Osteoblast (primary cell): ENCODE measurements around the gene C12orf57. TPM values are rescaled to one million over a fixed set of nuclear protein-coding genes. Genes with fewer than 3 reads are reported as not detected.

Experiments
- DNase-seq: peaks from one replicate; pipeline ENCODE4 v3.0.0; 2011; ENCODE audit warnings: low spot score, mixed read lengths; ENCODE audit not compliant: insufficient read length; ENCODE audit errors: missing footprints
- H2AFZ ChIP-seq: 2 replicates; pipeline ENCODE4 v1.6.0; 2011; ENCODE audit warnings: mild to moderate bottlenecking, low read length
- H3K27ac ChIP-seq: 2 replicates; pipeline ENCODE4 v1.5.1; 2011; ENCODE audit warnings: mild to moderate bottlenecking, low read depth, low read length, moderate library complexity
- H3K27me3 ChIP-seq: 2 replicates; pipeline ENCODE4 v1.6.0; 2012; ENCODE audit warnings: mild to moderate bottlenecking, control low read depth, inconsistent platforms, low read length, moderate library complexity; ENCODE audit not compliant: insufficient read depth
- H3K36me3 ChIP-seq: 2 replicates; pipeline ENCODE4 v1.5.1; 2011; ENCODE audit warnings: mild to moderate bottlenecking, low read length, control low read depth, moderate library complexity; ENCODE audit not compliant: insufficient read depth
- H3K4me1 ChIP-seq: 2 replicates; pipeline ENCODE4 v1.5.1; 2011; ENCODE audit warnings: mild to moderate bottlenecking, low read length, control low read depth, moderate library complexity; ENCODE audit not compliant: insufficient read depth
- H3K4me2 ChIP-seq: 2 replicates; pipeline ENCODE4 v1.6.0; 2011; ENCODE audit warnings: mild to moderate bottlenecking, low read length; ENCODE audit not compliant: insufficient read depth
- H3K4me3 ChIP-seq: fragments of 200-600 bp; sonication (generic); 3 replicates; pipeline ENCODE4 v1.5.1; 2012; ENCODE audit warnings: mild to moderate bottlenecking, low read length, inconsistent platforms; ENCODE audit not compliant: insufficient read depth
- H3K79me2 ChIP-seq: 2 replicates; pipeline ENCODE4 v1.6.0; 2012; ENCODE audit warnings: mild to moderate bottlenecking, low read length, control low read depth, inconsistent platforms; ENCODE audit not compliant: insufficient read depth
- H3K9me3 ChIP-seq: 2 replicates; pipeline ENCODE4 v1.5.1; 2011; ENCODE audit warnings: low read depth, low read length, control low read depth
- H4K20me1 ChIP-seq: 2 replicates; pipeline ENCODE4 v1.6.0; 2012; ENCODE audit warnings: mild to moderate bottlenecking, low read length, control low read depth; ENCODE audit not compliant: insufficient read depth
- CTCF ChIP-seq: IDR thresholded peaks from 2 replicates; pipeline ENCODE4 v1.5.1; 2011; ENCODE audit warnings: mild to moderate bottlenecking, low read depth, low read length, moderate library complexity; ENCODE audit errors: extremely low read depth
- total RNA-seq: library from RNA; depleted of rRNA; stranded (reverse); fragments of >200 nt; gene quantifications from 2 replicates; pipeline ENCODE4 v1.2.3, GENCODE V29; 2012

Gene C12orf57
- total RNA-seq, 1 donor = 81.4 TPM

GRCh38 chr12:6952863-6953441, 9.1 kb downstream of the C12orf57 start:
- H2AFZ ChIP-seq = peak overlapping the region; percentile 90
- H3K4me3 ChIP-seq = no peak overlapping the region
- H3K9me3 ChIP-seq = no peaks in the 10 kb centered on the region
- H4K20me1 ChIP-seq = no peaks in the 10 kb centered on the region
- H3K27me3 ChIP-seq = no peaks in the 10 kb centered on the region
- TF ChIP-seq CTCF = no peak
- H3K4me1 ChIP-seq = peaks cover 12% of the 10 kb centered on the region
- no peaks in the 10 kb centered on the region for H3K79me2 ChIP-seq
- DNase-seq = peak; percentile 11
- no peaks in the 10 kb centered on the region for H3K36me3 ChIP-seq
- H3K27ac ChIP-seq = no peak overlapping the region
- no peak overlapping the region for H3K4me2 ChIP-seq

DNA sequence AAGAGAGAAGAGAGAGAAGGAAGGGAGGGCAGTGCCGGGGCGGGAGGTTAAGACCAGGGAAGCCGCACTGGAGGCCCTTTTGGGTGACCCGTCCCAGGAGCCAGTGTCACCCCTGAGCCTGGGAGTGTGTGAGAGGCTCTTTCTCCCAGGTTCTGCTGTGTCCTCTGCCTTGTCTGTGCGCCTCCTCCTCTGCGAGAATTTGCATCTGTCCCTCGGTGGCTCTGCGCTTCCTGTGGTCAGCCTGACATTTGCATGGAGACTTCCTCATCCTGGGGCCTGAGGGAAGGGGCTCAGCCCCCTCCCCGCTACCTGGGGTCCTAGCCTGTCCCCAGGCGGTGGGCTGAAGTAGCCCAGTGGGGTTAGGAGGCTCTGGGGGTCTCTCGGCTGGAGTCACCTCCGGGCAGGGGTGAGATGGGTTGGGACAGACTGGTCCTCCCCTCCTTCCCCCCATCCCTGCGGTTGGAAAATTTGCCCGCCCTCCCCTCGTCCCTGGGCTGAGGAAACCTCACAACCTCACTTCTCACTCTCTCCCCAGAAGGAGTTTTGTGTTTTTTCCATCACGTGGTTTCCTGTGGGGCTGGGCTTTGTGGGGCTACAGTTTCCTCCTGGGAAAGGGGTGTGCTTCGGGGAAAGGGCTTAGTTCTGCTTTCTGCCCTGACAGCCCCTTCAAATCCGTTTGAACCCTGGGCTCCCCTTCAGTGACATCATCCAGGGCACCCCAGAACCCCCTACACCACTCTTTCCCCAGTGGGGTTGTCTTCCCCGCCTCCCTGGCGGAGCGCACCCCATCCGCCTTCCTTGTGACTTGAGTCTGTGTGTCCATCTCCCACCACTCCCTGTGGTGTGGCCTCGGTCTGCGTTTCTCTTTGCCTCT, 9.9 kb downstream of the C12orf57 start:
- Histone ChIP-seq H3K79me2 (no peaks in the 10 kb centered on the region), H4K20me1 (no peaks in the 10 kb centered on the region), H3K9me3 (no peaks in the 10 kb centered on the region), H3K4me1 (peaks cover 12% of the 10 kb centered on the region), H2AFZ (peak overlapping the region; percentile 90), H3K4me2 (peak overlapping the region; percentile 80), H3K27ac (no peak overlapping the region), H3K36me3 (no peaks in the 10 kb centered on the region), H3K4me3 (peak overlapping the region; percentile 56), H3K27me3 (no peaks in the 10 kb centered on the region)
- DNase-seq = peak; percentile 96
- TF ChIP-seq CTCF = no peak

GRCh38 chr12:6954316-6955107, 10.7 kb downstream of the C12orf57 start:
- no peaks in the 10 kb centered on the region for H3K36me3 ChIP-seq
- H3K4me1 ChIP-seq = peaks cover 12% of the 10 kb centered on the region
- peak overlapping the region; percentile 80 for H3K4me2 ChIP-seq
- no peak for TF ChIP-seq CTCF
- H2AFZ ChIP-seq = peak overlapping the region; percentile 90
- no peaks in the 10 kb centered on the region for H4K20me1 ChIP-seq
- H3K9me3 ChIP-seq = no peaks in the 10 kb centered on the region
- H3K27ac ChIP-seq = no peak overlapping the region
- DNase-seq = no peak
- no peaks in the 10 kb centered on the region for H3K79me2 ChIP-seq
- H3K27me3 ChIP-seq = no peaks in the 10 kb centered on the region
- H3K4me3 ChIP-seq = peak overlapping the region; percentile 56
